ENCODE data around the gene RHBDD2.

DNA sequence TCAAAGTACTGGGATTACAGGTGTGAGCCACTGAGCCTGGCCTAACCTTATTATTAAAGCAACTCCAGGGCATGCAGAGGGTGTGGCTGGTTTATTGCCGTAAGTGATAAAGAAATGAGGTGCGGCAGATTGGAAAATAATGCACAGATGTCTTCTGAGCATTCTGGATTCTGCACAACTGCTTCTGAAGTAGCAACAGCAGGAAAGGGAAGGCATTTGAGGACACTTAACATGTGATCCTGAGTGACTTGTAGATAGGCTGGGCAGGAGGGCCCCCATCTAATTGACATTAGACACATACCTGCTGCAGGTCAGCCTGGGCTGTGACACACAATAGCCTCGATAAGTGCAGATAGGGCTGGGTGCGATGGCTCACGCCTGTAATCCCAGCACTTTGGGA, 5.6 kb downstream of the RHBDD2 start:
- TF ChIP-seq, protein P1, sequence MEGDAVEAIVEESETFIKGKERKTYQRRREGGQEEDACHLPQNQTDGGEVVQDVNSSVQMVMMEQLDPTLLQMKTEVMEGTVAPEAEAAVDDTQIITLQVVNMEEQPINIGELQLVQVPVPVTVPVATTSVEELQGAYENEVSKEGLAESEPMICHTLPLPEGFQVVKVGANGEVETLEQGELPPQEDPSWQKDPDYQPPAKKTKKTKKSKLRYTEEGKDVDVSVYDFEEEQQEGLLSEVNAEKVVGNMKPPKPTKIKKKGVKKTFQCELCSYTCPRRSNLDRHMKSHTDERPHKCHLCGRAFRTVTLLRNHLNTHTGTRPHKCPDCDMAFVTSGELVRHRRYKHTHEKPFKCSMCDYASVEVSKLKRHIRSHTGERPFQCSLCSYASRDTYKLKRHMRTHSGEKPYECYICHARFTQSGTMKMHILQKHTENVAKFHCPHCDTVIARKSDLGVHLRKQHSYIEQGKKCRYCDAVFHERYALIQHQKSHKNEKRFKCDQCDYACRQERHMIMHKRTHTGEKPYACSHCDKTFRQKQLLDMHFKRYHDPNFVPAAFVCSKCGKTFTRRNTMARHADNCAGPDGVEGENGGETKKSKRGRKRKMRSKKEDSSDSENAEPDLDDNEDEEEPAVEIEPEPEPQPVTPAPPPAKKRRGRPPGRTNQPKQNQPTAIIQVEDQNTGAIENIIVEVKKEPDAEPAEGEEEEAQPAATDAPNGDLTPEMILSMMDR (conservative IDR thresholded peaks at IDR 0.05 in 1 of 2, IDR thresholded peaks at IDR 0.05 in 1 of 2; ENCODE audit: extremely low read depth in 1 of 2, insufficient read depth in 1 of 2, low read depth in 1 of 2, low read length in 2 of 2), result no peak
- TF ChIP-seq EZH2 (IDR thresholded peaks at IDR 0.05; ENCODE audit: borderline replicate concordance, low read length), result no peak
